ENCODE results near the gene TSPAN13. TPM values are rescaled to one million over a fixed set of nuclear protein-coding genes. Genes with fewer than 3 reads are reported as not detected.

Gene TSPAN13
- total RNA-seq, 1 experiment from 2014 or later: 75.5 TPM

DNA sequence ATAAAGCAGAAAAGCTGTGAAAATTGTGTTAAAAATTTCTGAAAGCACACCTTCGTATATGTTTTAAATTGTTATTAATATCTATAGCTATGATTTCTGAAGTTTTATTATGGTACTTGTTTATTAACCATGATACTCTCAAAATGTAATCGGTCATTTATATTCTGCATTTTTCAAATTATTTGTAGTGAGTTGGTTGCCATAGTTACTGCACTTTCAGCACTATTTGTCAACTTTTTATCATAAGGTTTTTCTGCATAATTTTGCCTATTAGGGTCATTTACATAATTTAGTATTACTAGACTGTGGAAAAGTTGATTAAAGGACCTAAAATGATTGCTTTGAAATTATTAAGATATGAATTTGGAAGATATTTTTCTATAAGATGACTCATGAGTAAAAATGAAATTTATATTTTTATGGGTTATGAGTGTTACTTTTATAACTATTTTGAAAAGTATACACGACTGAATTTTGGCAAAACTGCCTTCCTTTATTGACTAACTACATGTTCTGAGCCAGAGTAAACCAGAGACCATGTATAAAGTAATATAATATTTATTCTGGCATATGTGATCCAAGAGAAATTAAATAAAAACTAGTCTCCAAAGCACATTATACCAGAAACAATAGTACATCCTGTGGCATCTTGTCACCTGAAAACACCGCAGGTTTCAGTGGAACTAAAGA is 59.1 kb downstream of the TSPAN13 start:
- no peak for DNase-seq (ENCODE audit: low read depth)

DNA sequence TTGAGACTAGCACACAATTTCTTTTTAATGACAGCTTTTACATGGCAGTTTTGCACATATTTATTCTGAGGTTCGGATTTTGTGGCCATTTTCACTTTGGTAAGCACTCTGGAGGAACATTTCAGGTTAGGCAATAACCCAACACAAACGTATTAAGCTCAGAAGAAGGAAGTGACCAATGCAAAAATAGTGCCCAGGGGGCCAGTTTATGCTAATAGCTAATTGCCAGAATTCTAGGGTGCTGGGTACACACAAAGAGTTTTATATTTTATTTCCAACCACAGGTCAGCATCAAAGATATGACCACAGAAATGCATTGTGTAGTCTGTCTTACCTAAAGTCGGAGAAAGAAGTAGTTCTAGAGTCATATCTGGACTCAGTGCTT is 59.7 kb downstream of the TSPAN13 start:
- DNase-seq (ENCODE audit: low read depth): peak; percentile 91

GRCh38 chr7:16815001-16815400 is 61.4 kb downstream of the TSPAN13 start:
- no peak for DNase-seq (ENCODE audit: low read depth)

DNA sequence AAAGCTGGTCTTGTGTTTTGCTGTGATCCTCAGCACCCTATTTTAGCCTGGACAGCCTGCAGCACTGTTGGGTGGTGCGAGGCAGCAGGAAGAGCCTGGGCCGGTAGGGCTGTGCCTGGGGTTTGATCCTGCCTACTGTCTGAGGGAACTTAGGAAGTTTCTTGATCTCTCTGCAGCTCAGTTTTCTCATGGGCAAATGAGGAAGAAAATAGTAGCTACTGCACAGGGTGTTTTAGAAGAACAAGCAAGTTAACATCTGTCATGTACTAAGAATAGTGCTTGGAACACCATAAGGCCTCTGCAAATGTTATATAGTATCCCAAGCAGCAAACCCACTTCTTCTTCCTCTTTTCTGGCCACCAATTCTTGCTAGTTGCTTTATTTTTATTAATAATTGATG is 63.3 kb downstream of the TSPAN13 start:
- no peak for DNase-seq (ENCODE audit: low read depth)

- peak; percentile 67 for DNase-seq (ENCODE audit: low read depth)
Measured at GRCh38 chr7:16817536-16817935, 64.0 kb downstream of the TSPAN13 start.

GRCh38 chr7:16818732-16819131 is 65.2 kb downstream of the TSPAN13 start:
- DNase-seq (ENCODE audit: low read depth): peak; percentile 23

DNA sequence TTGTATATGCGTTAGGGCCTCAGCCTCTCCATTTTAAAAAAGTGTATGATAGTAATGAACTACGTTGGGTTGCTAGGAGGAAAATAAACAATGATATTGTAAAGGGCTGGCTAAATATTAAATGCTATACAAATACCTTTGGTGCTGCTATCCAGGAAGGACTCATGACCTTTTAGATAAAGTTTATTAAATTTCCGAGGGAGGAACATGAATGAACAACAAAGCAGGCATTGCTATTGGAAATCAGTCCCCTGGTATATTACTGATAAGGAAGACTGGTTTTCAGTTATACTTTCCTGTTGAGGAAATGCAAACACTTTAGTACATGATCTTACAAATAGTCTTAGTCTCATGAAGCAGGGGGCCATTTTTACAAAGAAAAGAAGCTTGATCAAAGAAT is 68.5 kb downstream of the TSPAN13 start:
- DNase-seq (ENCODE audit: low read depth): no peak

DNA sequence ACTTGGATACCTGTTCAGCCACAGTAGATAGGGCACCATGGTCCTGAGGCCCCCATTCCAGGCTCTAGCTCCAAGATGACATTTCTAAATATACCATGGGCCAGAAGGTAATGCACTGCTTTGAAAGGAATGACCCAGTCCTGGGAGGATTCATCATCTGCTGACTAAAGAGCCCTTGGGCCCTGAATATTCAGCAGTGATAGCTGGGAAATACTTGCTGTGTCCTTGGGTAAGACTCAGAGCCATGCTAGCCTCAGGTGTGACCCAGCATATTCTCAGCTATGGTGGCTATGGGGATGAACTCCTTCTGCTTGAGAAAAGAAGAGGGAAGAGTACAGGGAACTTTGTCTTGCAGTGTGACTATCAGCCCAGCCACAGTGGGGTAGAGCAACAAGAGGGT is 72.5 kb downstream of the TSPAN13 start:
- no peak for DNase-seq (ENCODE audit: low read depth)

DNA sequence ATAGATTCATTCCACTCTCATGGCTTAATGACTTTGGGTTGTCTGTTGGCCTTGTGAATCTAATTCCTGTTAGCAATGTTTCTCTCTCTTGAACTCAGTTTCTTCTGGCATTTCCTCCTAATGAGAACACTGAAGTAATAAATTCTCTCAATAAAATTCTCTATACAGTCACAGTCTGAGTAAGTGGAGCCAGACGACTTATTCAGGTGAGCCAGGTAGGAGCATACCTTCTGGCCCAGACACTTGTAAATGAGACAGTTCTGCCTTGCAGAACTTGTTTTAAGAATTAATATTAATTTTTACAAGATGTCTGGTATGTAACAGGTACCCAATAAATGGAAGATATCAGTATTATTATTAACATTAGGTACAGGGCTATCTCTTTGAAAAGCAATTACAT is 79.8 kb downstream of the TSPAN13 start:
- no peak for DNase-seq (ENCODE audit: low read depth)

Other genes starting within 250 kb of the TSPAN13 start
- gene LRRC72, start 226.9 kb upstream of the TSPAN13 start, total RNA-seq (2014; rRNA removed; shearing (Covaris generic)): not detected in 2 replicates
- gene ANKMY2, start 108.0 kb upstream of the TSPAN13 start, total RNA-seq (2014; rRNA removed; shearing (Covaris generic)): 34.8 and 39.2 TPM in 2 replicates
- 95.2 and 102 TPM in 2 replicates for gene BZW2, start 107.6 kb upstream of the TSPAN13 start, total RNA-seq (2014; rRNA removed; shearing (Covaris generic))
- not detected in 2 replicates for gene AGR2, start 51.2 kb downstream of the TSPAN13 start, total RNA-seq (2014; rRNA removed; shearing (Covaris generic))
- not detected in 2 replicates for gene AGR3, start 128.2 kb downstream of the TSPAN13 start, total RNA-seq (2014; rRNA removed; shearing (Covaris generic))